Transverse colon (tissue), 4 donors: Measurements from ENCODE around the gene STRADA.

Experiments
- EP300 ChIP-seq: sonication (generic); formaldehyde crosslinking; IDR thresholded peaks from one replicate; pipeline ENCODE4 v1.6.1; 2017; ENCODE audit warnings: antibody characterized with exemption, low read depth
- POLR2A ChIP-seq: fragments of 450-650 bp; IDR thresholded peaks from one replicate; pipeline ENCODE4 v1.6.1; 2016; ENCODE audit warnings: antibody characterized with exemption, mild to moderate bottlenecking, moderate library complexity
- POLR2AphosphoS5 ChIP-seq, 3 donors: sonication (generic); formaldehyde crosslinking; IDR thresholded peaks; one replicate each; pipeline ENCODE4 v1.6.1; 2016; ENCODE audit warnings: antibody characterized with exemption in 3 of 3
- TF ChIP-seq, protein P1 (sequence below), 5 experiments: fragments of 200-600 bp in 3 of 5; fragments of 450-650 bp in 2 of 5; sonication (generic) in 3 of 5; IDR thresholded peaks; 1 replicate in 2 of 5; 2 replicates in 3 of 5; pipeline ENCODE4 v1.5.1; 2016 to 2017; ENCODE audit warnings: antibody characterized with exemption in 5 of 5, inconsistent platforms in 3 of 5, mild to moderate bottlenecking in 2 of 5, moderate library complexity in 1 of 5

DNA sequence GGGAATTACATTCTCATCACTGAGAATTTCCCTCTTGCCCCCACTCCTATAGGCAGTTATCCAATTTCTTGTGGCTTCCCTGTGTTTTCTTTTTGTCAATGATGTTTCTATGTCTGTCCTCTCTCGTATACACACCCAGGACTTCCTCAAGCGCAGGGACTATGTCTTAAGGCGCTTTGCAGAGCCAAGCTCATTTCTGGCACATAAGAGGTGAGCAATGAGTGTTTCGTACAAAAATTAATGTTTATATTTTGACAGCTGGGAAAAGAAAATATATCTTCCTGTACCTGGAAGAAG lies 33.3 kb upstream of the STRADA start:
- TF ChIP-seq, protein P1, sequence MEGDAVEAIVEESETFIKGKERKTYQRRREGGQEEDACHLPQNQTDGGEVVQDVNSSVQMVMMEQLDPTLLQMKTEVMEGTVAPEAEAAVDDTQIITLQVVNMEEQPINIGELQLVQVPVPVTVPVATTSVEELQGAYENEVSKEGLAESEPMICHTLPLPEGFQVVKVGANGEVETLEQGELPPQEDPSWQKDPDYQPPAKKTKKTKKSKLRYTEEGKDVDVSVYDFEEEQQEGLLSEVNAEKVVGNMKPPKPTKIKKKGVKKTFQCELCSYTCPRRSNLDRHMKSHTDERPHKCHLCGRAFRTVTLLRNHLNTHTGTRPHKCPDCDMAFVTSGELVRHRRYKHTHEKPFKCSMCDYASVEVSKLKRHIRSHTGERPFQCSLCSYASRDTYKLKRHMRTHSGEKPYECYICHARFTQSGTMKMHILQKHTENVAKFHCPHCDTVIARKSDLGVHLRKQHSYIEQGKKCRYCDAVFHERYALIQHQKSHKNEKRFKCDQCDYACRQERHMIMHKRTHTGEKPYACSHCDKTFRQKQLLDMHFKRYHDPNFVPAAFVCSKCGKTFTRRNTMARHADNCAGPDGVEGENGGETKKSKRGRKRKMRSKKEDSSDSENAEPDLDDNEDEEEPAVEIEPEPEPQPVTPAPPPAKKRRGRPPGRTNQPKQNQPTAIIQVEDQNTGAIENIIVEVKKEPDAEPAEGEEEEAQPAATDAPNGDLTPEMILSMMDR (IDR thresholded peaks at IDR 0.05), result no peak
- TF ChIP-seq EP300 (no peak), POLR2AphosphoS5 (IDR thresholded peaks at IDR 0.05) (no peak), POLR2A (no peak)
